ENCODE measurements around the gene MRPS14.

Gene MRPS14

DNA sequence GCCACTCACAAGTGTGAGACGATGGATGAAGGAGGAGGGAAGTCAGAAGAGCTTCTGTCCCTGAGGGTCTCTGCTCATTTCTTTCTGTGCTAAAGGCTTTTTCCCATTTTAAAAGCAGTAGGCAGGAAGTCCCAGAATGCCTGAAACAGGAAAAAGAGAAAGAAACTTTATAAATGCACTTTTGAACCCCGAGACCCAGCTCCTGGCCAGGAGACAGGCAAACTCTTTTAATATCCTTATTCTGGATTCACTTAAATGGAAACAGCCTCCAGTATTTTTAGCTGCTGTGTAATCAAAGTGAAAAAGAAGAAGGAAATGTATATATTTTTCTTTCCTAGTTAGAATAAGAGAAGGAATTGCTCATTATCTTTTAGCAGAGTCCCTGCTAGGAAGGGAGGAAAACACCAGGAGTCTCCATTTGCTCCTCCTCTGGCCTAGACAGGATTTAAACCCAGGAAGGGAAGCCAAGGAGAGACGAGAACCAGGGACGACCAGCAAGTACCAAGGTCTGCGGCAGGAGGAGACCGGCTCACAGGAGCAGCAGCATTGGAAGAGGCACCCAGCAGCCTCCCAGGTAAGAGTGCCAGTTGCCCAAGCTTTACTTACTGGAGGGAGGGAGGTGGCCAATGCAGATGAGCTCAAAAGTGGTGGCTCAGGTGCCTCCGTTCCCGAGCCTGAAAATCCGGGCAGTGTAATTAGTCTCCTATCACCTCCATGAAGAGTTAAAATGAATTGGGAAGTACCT, 44.3 kb upstream of the MRPS14 start, which contains the start of gene TNN:
TSS of gene TNN (plus strand) at position 472 of the 745 bp plus-strand sequence. CDS start 9,586 bp downstream, outside the sequence.
- H3K36me3 ChIP-seq (ENCODE audit: control insufficient read depth, insufficient read depth, low read length), result no peaks in the 10 kb centered on the region
- no peak within 1 kb of the TSS for H3K9ac ChIP-seq
- TF ChIP-seq, protein P1, sequence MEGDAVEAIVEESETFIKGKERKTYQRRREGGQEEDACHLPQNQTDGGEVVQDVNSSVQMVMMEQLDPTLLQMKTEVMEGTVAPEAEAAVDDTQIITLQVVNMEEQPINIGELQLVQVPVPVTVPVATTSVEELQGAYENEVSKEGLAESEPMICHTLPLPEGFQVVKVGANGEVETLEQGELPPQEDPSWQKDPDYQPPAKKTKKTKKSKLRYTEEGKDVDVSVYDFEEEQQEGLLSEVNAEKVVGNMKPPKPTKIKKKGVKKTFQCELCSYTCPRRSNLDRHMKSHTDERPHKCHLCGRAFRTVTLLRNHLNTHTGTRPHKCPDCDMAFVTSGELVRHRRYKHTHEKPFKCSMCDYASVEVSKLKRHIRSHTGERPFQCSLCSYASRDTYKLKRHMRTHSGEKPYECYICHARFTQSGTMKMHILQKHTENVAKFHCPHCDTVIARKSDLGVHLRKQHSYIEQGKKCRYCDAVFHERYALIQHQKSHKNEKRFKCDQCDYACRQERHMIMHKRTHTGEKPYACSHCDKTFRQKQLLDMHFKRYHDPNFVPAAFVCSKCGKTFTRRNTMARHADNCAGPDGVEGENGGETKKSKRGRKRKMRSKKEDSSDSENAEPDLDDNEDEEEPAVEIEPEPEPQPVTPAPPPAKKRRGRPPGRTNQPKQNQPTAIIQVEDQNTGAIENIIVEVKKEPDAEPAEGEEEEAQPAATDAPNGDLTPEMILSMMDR (IDR thresholded peaks at IDR 0.05), result no peak
- peaks cover 2% of the 10 kb centered on the region for H3K4me1 ChIP-seq
- no peak within 1 kb of the TSS for H2AFZ ChIP-seq
- no peaks in the 10 kb centered on the region for H3K79me2 ChIP-seq
- H3K27me3 ChIP-seq (ENCODE audit: control insufficient read depth, insufficient read depth, low read length), result no peaks in the 10 kb centered on the region
- H3K4me3 ChIP-seq (ENCODE audit: low read depth, low read length), result no peak within 1 kb of the TSS
- no peak within 1 kb of the TSS for H3K27ac ChIP-seq
- no peaks in the 10 kb centered on the region for H3K9me3 ChIP-seq (ENCODE audit: control insufficient read depth, low read length)
- no peak within 1 kb of the TSS for H3K4me2 ChIP-seq (ENCODE audit: low read length)

DNA sequence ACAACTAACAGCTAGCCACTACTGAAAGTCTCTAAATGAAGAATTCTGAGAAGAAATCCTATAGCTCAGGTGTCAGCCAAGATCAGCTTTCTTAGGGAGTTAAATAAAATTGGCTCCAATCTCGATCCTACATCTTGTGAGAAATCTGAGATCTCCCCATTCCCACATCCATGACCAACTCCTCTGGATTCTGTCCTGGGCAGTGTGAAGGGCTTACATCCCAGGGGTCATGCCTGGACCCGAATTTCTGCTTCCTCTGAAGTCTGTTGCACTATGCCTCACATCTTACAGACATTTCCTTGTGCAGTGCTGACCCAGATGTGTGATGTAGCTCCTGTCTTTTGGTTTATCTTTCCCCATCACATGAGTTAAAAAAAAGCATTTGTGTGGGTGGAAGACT, 39.6 kb upstream of the MRPS14 start:
- Histone ChIP-seq H3K9ac (no peak overlapping the region), H2AFZ (peak overlapping the region; percentile 22), H3K36me3 (ENCODE audit: control insufficient read depth, insufficient read depth, low read length) (no peaks in the 10 kb centered on the region), H3K4me2 (ENCODE audit: low read length) (no peak overlapping the region), H3K27me3 (ENCODE audit: control insufficient read depth, insufficient read depth, low read length) (no peaks in the 10 kb centered on the region), H3K27ac (no peak overlapping the region), H3K79me2 (no peaks in the 10 kb centered on the region), H3K4me3 (ENCODE audit: low read depth, low read length) (no peak overlapping the region), H3K9me3 (ENCODE audit: control insufficient read depth, low read length) (no peaks in the 10 kb centered on the region), H3K4me1 (peaks cover 2% of the 10 kb centered on the region)
- TF ChIP-seq, protein P1 (IDR thresholded peaks at IDR 0.05), result no peak

DNA sequence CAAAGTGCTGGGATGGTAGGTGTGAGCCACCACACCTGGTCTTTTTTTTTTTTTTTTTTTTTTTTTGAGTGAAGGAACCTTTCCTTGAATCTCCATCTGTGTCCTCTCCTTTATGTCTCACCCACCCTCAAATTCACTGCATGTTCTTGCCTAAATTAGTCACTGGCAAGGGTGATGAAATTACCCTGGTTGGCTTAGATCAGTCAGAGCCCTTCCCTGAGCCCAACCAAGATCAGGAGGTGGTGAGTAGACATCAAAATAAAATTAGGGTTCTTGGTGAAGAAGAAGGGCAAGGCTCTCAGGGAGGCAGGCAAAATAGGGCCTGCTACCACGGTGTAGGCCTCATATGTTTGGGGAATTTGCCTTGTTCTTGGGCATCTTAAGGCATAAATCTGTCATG, 39.1 kb upstream of the MRPS14 start:
- H3K4me3 ChIP-seq (ENCODE audit: low read depth, low read length), result no peak overlapping the region
- no peak overlapping the region for H3K27ac ChIP-seq
- H3K36me3 ChIP-seq (ENCODE audit: control insufficient read depth, insufficient read depth, low read length), result no peaks in the 10 kb centered on the region
- no peak overlapping the region for H3K4me2 ChIP-seq (ENCODE audit: low read length)
- no peak overlapping the region for H3K9ac ChIP-seq
- H3K9me3 ChIP-seq (ENCODE audit: control insufficient read depth, low read length), result no peaks in the 10 kb centered on the region
- H3K79me2 ChIP-seq, result no peaks in the 10 kb centered on the region
- no peak overlapping the region for H2AFZ ChIP-seq
- TF ChIP-seq, protein P1 (IDR thresholded peaks at IDR 0.05), result no peak
- H3K4me1 ChIP-seq, result peaks cover 2% of the 10 kb centered on the region
- H3K27me3 ChIP-seq (ENCODE audit: control insufficient read depth, insufficient read depth, low read length), result no peaks in the 10 kb centered on the region

DNA sequence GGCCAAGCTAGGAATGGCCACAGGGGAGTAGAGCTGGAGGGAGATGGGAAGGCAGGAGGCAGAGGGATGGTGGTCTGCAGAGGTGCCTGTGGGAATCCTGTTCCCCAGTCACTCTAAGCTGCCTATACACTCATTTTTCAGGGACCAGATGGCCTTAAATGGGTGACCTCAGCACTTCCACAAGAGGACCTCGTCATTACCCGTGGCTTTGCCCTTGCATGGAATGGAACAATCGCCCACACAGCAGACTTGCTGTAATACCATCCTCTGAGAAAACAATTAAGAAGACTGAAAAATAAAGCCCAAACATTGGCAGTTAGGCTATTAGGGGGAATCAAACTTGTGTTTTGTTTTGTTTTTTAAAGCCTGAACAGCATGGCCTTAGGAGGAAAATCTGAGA, 31.5 kb upstream of the MRPS14 start:
- Histone ChIP-seq H3K9ac (no peak overlapping the region), H3K4me1 (no peaks in the 10 kb centered on the region)
- TF ChIP-seq, protein P1 (IDR thresholded peaks at IDR 0.05), result no peak

DNA sequence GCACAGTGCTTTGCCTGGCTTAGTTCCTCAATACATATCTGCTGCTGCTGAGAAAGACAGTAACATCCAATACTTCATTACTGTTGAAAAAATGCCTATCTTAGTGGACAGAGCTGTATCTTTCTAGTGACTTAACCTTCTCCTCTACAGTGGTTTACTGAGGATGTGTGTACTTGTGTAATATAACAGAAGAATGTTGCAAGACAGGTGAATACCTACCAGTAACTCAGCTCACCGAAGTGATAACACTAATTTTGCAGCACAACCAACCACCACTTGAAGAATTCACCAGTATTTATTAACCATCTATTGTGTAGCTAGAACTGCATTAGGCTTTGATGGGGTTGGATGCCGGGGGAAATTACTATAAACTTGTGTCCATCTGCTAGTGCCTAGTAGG, 27.8 kb upstream of the MRPS14 start:
- no peak overlapping the region for H3K9ac ChIP-seq
- TF ChIP-seq, protein P1 (IDR thresholded peaks at IDR 0.05), result no peak
- H3K79me2 ChIP-seq, result no peaks in the 10 kb centered on the region
- no peaks in the 10 kb centered on the region for H3K36me3 ChIP-seq (ENCODE audit: control insufficient read depth, insufficient read depth, low read length)
- no peak overlapping the region for H3K4me3 ChIP-seq (ENCODE audit: low read depth, low read length)
- no peak overlapping the region for H3K4me2 ChIP-seq (ENCODE audit: low read length)
- no peak overlapping the region for H2AFZ ChIP-seq
- H3K27me3 ChIP-seq (ENCODE audit: control insufficient read depth, insufficient read depth, low read length), result no peaks in the 10 kb centered on the region
- H3K4me1 ChIP-seq, result no peaks in the 10 kb centered on the region
- H3K9me3 ChIP-seq (ENCODE audit: control insufficient read depth, low read length), result no peaks in the 10 kb centered on the region
- no peak overlapping the region for H3K27ac ChIP-seq

More for the DNA sequence above, 31.5 kb upstream of the MRPS14 start:
- Histone ChIP-seq H3K9me3 (ENCODE audit: control insufficient read depth, low read length) (no peaks in the 10 kb centered on the region), H3K4me3 (ENCODE audit: low read depth, low read length) (no peak overlapping the region), H3K36me3 (ENCODE audit: control insufficient read depth, insufficient read depth, low read length) (no peaks in the 10 kb centered on the region), H3K27me3 (ENCODE audit: control insufficient read depth, insufficient read depth, low read length) (no peaks in the 10 kb centered on the region), H2AFZ (no peak overlapping the region), H3K4me2 (ENCODE audit: low read length) (no peak overlapping the region), H3K27ac (no peak overlapping the region), H3K79me2 (no peaks in the 10 kb centered on the region)

All from parathyroid adenoma (tissue), 2 donors.